OCI-LY7 (cell line): ENCODE data around the gene RUNX1. TPM values are rescaled to one million over a fixed set of nuclear protein-coding genes. Genes with fewer than 3 reads are reported as not detected.

ENCODE experiments used
- BruUV-seq: library from RNA; stranded (reverse); fragments of 400-500 nt; replicated peaks from 2 replicates; lab custom pipeline; 2021; lab: Mats Ljungman, UMichigan
- CTCF ChIA-PET: fragments of 300-600 bp; sonication (Branson Sonifier 250); formaldehyde crosslinking; loops from one replicate; lab custom pipeline; 2022; ENCODE audit warnings: antibody characterized with exemption; ENCODE audit not compliant: unreplicated experiment; lab: Charles Lee
- POLR2A ChIA-PET: fragments of 300-600 bp; sonication (Branson Sonifier 250); formaldehyde crosslinking; loops from one replicate; lab custom pipeline; 2022; ENCODE audit warnings: antibody characterized with exemption; lab: Charles Lee
- DNase-seq: peaks from one replicate; pipeline ENCODE4 v3.0.0-alpha.2; 2015; ENCODE audit warnings: low spot score
- H2AFZ ChIP-seq: fragments of 200-600 bp; sonication (generic), shearing (Covaris generic); 2 replicates; pipeline ENCODE4 v1.6.1; 2014; ENCODE audit warnings: mild to moderate bottlenecking, antibody characterized with exemption, low read length, moderate library complexity
- H3K27ac ChIP-seq: fragments of 200-600 bp; sonication (generic); 2 replicates; pipeline ENCODE4 v1.5.1; 2014; ENCODE audit warnings: mixed run types, low read depth, mild to moderate bottlenecking, moderate library complexity, low read length, inconsistent platforms; ENCODE audit not compliant: poor library complexity, severe bottlenecking
- H3K36me3 ChIP-seq: fragments of 200-600 bp; sonication (generic); 2 replicates; pipeline ENCODE4 v1.6.1; 2014; ENCODE audit warnings: mild to moderate bottlenecking, antibody characterized with exemption, low read length, moderate library complexity, mixed read lengths; ENCODE audit not compliant: insufficient read depth
- H3K4me1 ChIP-seq: fragments of 200-600 bp; sonication (generic); 2 replicates; pipeline ENCODE4 v1.5.1; 2014; ENCODE audit warnings: mild to moderate bottlenecking, low read length; ENCODE audit not compliant: insufficient read depth, poor library complexity, severe bottlenecking
- H3K4me2 ChIP-seq: fragments of 200-600 bp; sonication (generic); 2 replicates; pipeline ENCODE4 v1.6.1; 2014; ENCODE audit warnings: mild to moderate bottlenecking, low read length
- H3K4me3 ChIP-seq: fragments of 200-600 bp; sonication (generic); 2 replicates; pipeline ENCODE4 v1.5.1; 2014; ENCODE audit warnings: mild to moderate bottlenecking, low read depth, low read length; ENCODE audit not compliant: poor library complexity, severe bottlenecking
- H3K79me2 ChIP-seq: fragments of 200-600 bp; sonication (generic); 2 replicates; pipeline ENCODE4 v1.6.1; 2016; ENCODE audit warnings: low read depth, mild to moderate bottlenecking, low read length, moderate library complexity, mixed read lengths; ENCODE audit not compliant: insufficient read depth
- H3K9me2 ChIP-seq: fragments of 200-600 bp; sonication (generic); 2 replicates; pipeline ENCODE4 v1.6.1; 2016; ENCODE audit warnings: mild to moderate bottlenecking, low read length, mixed read lengths; ENCODE audit not compliant: insufficient read depth
- H3K9me3 ChIP-seq: fragments of 200-600 bp; sonication (generic); 2 replicates; pipeline ENCODE4 v1.6.1; 2014; ENCODE audit warnings: mild to moderate bottlenecking, mixed run types, low read length, mixed read lengths
- H4K20me1 ChIP-seq: fragments of 200-600 bp; sonication (generic); 2 replicates; pipeline ENCODE4 v1.6.1; 2014; ENCODE audit warnings: mild to moderate bottlenecking, antibody characterized with exemption, low read length, moderate library complexity, mixed read lengths; ENCODE audit not compliant: insufficient read depth
- CTCF ChIP-seq: fragments of 200-600 bp; sonication (generic); conservative IDR thresholded peaks from 2 replicates; pipeline ENCODE4 v1.5.1; 2014; ENCODE audit warnings: mild to moderate bottlenecking, antibody characterized with exemption, low read length, moderate library complexity, mixed read lengths
- EZH2phosphoT487 ChIP-seq: fragments of 200-600 bp; sonication (generic); IDR thresholded peaks from 2 replicates; pipeline ENCODE4 v1.6.1; 2018; ENCODE audit warnings: low read depth, borderline replicate concordance, mild to moderate bottlenecking, mixed run types, antibody characterized with exemption, low read length, moderate library complexity, mixed read lengths
- intact Hi-C: fragments of 100-400 bp; cut with micrococcal nuclease; formaldehyde crosslinking; loops from one replicate; pipeline ENCODE4 v1.10.0; 2022; ENCODE audit not compliant: unreplicated experiment
- total RNA-seq, 2 experiments: library from RNA; depleted of rRNA in 1 of 2; stranded (reverse); fragments of >200 nt in 1 of 2; shearing (Covaris generic) in 1 of 2; gene quantifications; 2 replicates each; pipeline ENCODE4 v1.2.3, GENCODE V29; 2014 to 2022

Gene RUNX1
- total RNA-seq, 2 experiments from 2014 or later = 30.5 to 40.8 TPM

DNA sequence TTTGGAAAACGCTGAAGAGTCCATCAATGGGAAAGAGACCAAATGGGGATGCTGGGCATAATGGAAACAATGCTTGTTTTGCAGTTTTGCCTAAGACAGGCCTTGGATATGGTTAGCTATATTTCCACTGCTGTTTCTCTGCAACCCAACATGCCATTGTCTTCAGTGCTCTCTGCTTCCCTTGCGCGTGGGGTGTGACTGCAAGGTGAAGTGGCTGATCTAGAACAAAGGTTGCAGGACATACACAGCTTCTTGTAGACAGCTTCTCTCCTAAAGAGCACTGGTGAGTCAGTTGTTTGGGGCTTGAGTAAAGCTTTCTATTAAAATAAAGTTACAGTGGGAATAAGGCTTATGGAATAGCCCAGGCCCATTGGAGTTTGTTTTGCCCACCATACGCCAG is 33.0 kb downstream of the RUNX1 start:
- Histone ChIP-seq H3K4me2 (no peak overlapping the region), H2AFZ (no peak overlapping the region), H3K36me3 (peaks cover 25% of the 10 kb centered on the region; the same call in 1 of the 2 replicates), H3K79me2 (peaks cover 62% of the 10 kb centered on the region), H3K9me3 (no peaks in the 10 kb centered on the region), H3K4me1 (peaks cover 25% of the 10 kb centered on the region), H3K4me3 (no peak overlapping the region), H4K20me1 (peaks cover 37% of the 10 kb centered on the region), H3K27ac (no peak overlapping the region), H3K9me2 (no peaks in the 10 kb centered on the region)
- POLR2A ChIA-PET = interaction anchor here (0.6 to 1.2 kb wide), 2 partner anchors 103 to 1503 kb away, joined by 3 read pairs; no protein-coding TSS in a partner anchor
- CTCF ChIA-PET = no interaction called here
- DNase-seq = no peak
- BruUV-seq = no TSS peak
- intact Hi-C loops = no loop called here
- no peak for TF ChIP-seq EZH2phosphoT487
- TF ChIP-seq CTCF = no peak

GRCh38 chr21:35015435-35016024 is 33.6 kb downstream of the RUNX1 start:
- intact Hi-C loops = no loop called here
- Histone ChIP-seq H3K27ac (no peak overlapping the region), H3K9me2 (no peaks in the 10 kb centered on the region), H3K4me1 (peaks cover 20% of the 10 kb centered on the region), H3K4me3 (no peak overlapping the region), H3K4me2 (no peak overlapping the region), H3K9me3 (no peaks in the 10 kb centered on the region), H3K79me2 (peaks cover 56% of the 10 kb centered on the region; the same call in 1 of the 2 replicates), H3K36me3 (peaks cover 19% of the 10 kb centered on the region; the same call in 1 of the 2 replicates), H2AFZ (no peak overlapping the region), H4K20me1 (peaks cover 32% of the 10 kb centered on the region)
- TF ChIP-seq CTCF (no peak), EZH2phosphoT487 (no peak)
- ChIA-PET POLR2A (interaction anchor here (0.6 to 1.2 kb wide), 2 partner anchors 102 to 1503 kb away, joined by 3 read pairs; no protein-coding TSS in a partner anchor), CTCF (no interaction called here)
- no TSS peak for BruUV-seq
- no peak for DNase-seq
